Hair follicle dermal papilla cell (primary cell): ENCODE results near the gene HTR1D. TPM values are rescaled to one million over a fixed set of nuclear protein-coding genes. Genes with fewer than 3 reads are reported as not detected.

Experiments used
- small RNA-seq: library from RNA; depleted of rRNA; stranded (forward); fragments of <200 nt; gene quantifications from one replicate; pipeline ENCODE3, GENCODE V24; 2012
- total RNA-seq: library from RNA; depleted of rRNA; stranded (reverse); fragments of >200 nt; gene quantifications from 2 replicates; pipeline ENCODE4 v1.2.3, GENCODE V29; 2012

The HTR1D gene, protein sequence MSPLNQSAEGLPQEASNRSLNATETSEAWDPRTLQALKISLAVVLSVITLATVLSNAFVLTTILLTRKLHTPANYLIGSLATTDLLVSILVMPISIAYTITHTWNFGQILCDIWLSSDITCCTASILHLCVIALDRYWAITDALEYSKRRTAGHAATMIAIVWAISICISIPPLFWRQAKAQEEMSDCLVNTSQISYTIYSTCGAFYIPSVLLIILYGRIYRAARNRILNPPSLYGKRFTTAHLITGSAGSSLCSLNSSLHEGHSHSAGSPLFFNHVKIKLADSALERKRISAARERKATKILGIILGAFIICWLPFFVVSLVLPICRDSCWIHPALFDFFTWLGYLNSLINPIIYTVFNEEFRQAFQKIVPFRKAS
- not detected in 2 replicates for total RNA-seq

DNA sequence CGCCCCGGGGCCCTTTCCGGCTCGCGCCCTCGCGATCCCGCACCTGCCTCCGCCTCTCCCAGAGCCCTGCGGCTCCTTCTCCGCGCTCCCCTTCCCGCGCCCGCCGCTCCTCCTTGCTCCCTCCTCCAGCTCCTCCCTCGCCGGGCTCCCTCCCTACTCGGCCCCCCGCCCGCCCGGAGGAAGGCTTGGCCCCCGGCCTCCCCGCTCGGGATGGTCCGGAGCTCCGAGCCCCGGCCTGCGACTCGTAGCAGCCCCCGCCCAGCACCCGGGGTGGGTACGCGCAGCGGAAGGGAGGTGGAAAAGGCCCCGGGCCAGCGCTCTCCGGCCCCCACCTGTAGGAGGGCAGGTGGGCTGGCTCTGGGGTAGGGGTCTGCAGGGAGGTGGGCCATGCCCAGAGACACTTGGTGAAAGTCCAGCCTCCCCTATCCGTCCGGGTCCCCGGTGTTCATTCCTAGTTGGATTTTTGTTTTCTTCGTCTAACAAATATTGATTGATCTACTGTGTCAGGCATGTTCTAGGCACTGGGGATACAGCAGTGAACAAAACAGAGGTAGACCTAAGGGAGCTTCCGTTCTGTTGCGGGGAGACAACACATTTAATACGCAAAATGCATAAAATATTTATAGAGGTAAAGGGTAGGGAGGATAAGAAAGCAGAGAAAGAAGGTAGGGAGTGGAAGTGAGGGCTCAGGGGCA is at the start of gene HTR1D:
Gene HTR1D, minus strand, starts transcription at position 82 of the 695 bp plus-strand sequence. CDS start 23,283 bp downstream, outside the sequence.

DNA sequence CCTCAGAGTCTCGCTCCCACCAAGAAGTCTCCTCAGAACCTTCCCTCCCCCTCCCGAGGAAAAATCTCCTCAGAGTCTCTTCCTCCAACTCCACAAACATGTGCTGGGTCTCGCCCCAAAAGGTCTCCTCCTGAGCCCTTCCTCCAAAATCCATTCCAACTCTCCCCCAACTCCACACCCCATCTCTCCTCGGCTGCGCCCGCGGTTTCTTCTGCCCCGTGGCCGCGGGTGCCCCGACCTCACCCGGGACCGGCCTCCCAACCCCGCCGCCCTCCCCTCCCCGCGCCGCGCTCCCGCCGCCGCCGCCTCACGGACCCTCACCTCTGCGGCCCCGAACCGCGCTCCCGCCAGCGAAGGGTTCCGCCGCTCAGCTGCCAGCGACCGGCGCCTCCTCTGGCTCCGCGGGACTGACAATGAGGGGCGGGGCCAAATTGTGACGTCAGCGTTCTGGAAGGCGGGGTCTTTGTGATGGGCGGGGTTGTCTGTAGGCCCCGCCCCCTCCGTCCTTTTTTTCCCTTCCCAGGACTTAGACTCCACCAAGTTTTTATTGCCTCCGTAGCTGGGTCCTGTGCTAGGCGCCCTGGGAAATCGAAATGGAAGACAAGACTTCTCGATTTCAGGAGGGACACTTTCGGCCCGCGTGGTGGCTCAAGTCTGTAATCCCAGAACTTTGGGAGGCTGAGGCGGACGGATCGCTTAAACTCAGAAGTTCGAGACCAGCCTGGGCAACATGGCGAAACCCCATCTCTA is 48.7 kb downstream of the HTR1D start, which contains the start of gene LUZP1:
Gene LUZP1, minus strand, starts transcription at position 412 of the 750 bp plus-strand sequence.

Small RNAs within 50 kb of the gene (small RNA-seq; reads per million reads assigned to genes)
- gene RNU6-135P (not detected), gene RNU6-514P (not detected)

Other genes starting within 250 kb of the HTR1D start
- gene LACTBL1, start 244.6 kb downstream of the HTR1D start, total RNA-seq, result not detected in 2 replicates
- gene TEX46, start 201.7 kb downstream of the HTR1D start, total RNA-seq, result not detected in 2 replicates
- gene KDM1A, start 198.0 kb downstream of the HTR1D start, total RNA-seq, result 78.5 and 84.5 TPM in 2 replicates
- 50.3 and 55.7 TPM in 2 replicates for gene LUZP1, start 48.6 kb downstream of the HTR1D start, total RNA-seq
- gene HNRNPR, start 126.8 kb upstream of the HTR1D start, total RNA-seq, result 49.5 and 52.4 TPM in 2 replicates
- gene ZNF436, start 152.3 kb upstream of the HTR1D start, total RNA-seq, result 31.9 and 39.1 TPM in 2 replicates
- 21.0 and 21.6 TPM in 2 replicates for gene TCEA3, start 207.2 kb upstream of the HTR1D start, total RNA-seq